Breast epithelium (tissue), 3 donors: ENCODE results near the gene CABS1.

Experiments used
- POLR2A ChIP-seq: fragments of 450-650 bp; IDR thresholded peaks from one replicate; pipeline ENCODE4 v1.6.1; 2016; ENCODE audit warnings: antibody characterized with exemption, mild to moderate bottlenecking, moderate library complexity
- TF ChIP-seq, protein P1 (sequence below), 3 donors: fragments of 450-650 bp; IDR thresholded peaks; one replicate each; pipeline ENCODE4 v1.5.1; 2016 to 2017; ENCODE audit warnings: antibody characterized with exemption in 3 of 3, mild to moderate bottlenecking in 3 of 3, moderate library complexity in 3 of 3

DNA sequence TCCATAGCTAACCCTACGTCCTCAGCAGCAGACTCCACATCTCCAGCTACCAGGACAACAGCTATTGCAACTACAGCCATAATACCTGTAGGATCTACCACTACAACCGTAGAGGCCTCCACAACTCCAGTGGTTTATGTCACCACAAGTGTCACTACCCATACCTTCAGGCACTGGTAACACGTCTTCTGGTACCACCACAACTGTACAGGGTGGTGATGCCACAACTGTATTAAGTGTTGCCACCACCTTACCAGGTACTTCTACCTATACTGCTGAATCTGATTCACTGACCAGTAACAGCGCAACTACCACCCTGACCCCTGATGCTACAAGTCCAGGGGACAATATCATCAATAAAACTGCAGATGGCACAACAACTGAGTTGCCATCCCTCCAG, 34.6 kb upstream of the CABS1 start:
- TF ChIP-seq POLR2A: no peak
- TF ChIP-seq, protein P1, sequence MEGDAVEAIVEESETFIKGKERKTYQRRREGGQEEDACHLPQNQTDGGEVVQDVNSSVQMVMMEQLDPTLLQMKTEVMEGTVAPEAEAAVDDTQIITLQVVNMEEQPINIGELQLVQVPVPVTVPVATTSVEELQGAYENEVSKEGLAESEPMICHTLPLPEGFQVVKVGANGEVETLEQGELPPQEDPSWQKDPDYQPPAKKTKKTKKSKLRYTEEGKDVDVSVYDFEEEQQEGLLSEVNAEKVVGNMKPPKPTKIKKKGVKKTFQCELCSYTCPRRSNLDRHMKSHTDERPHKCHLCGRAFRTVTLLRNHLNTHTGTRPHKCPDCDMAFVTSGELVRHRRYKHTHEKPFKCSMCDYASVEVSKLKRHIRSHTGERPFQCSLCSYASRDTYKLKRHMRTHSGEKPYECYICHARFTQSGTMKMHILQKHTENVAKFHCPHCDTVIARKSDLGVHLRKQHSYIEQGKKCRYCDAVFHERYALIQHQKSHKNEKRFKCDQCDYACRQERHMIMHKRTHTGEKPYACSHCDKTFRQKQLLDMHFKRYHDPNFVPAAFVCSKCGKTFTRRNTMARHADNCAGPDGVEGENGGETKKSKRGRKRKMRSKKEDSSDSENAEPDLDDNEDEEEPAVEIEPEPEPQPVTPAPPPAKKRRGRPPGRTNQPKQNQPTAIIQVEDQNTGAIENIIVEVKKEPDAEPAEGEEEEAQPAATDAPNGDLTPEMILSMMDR (IDR thresholded peaks at IDR 0.05): no peak
